HEK293T (cell line): Measurements from ENCODE around the gene SNN.

Source experiments
- CTCF ChIA-PET: fragments of 350-600 bp; formaldehyde crosslinking; extraction: SDS; loops from one replicate; lab custom pipeline; 2021; ENCODE audit warnings: antibody characterized with exemption, inconsistent platforms; lab: Yijun Ruan, JAX
- POLR2A ChIA-PET: fragments of 350-600 bp; formaldehyde crosslinking; extraction: SDS; loops from one replicate; lab custom pipeline; 2020; ENCODE audit warnings: antibody characterized with exemption, inconsistent platforms; lab: Yijun Ruan, JAX
- DNase-seq: peaks from one replicate; pipeline ENCODE4 v3.0.0; 2012; ENCODE audit warnings: mixed read lengths; ENCODE audit errors: extremely low spot score
- ARNT ChIP-seq: fragments of 450-650 bp; IDR thresholded peaks from 2 replicates; pipeline ENCODE4 v1.6.1; 2017; ENCODE audit warnings: mild to moderate bottlenecking
- BHLHE40 ChIP-seq: fragments of 450-650 bp; IDR thresholded peaks from 2 replicates; pipeline ENCODE4 v1.6.1; 2016; ENCODE audit warnings: mild to moderate bottlenecking, moderate library complexity, borderline replicate concordance
- CTBP1 ChIP-seq: fragments of 450-650 bp; IDR thresholded peaks from 2 replicates; pipeline ENCODE4 v1.6.1; 2016; ENCODE audit warnings: borderline replicate concordance
- ELF4 ChIP-seq: fragments of 450-650 bp; IDR thresholded peaks from 2 replicates; pipeline ENCODE4 v1.6.1; 2017; ENCODE audit warnings: antibody characterized with exemption
- FOXA1 ChIP-seq: fragments of 450-650 bp; IDR thresholded peaks from 2 replicates; pipeline ENCODE4 v1.6.1; 2016; ENCODE audit warnings: mild to moderate bottlenecking
- FOXK2 ChIP-seq: fragments of 450-650 bp; IDR thresholded peaks from 2 replicates; pipeline ENCODE4 v1.6.1; 2016; ENCODE audit warnings: mild to moderate bottlenecking
- FOXM1 ChIP-seq: fragments of 450-650 bp; IDR thresholded peaks from 2 replicates; pipeline ENCODE4 v1.6.1; 2017; ENCODE audit warnings: mild to moderate bottlenecking, borderline replicate concordance
- HDGF ChIP-seq: fragments of 450-650 bp; IDR thresholded peaks from 2 replicates; pipeline ENCODE4 v1.6.1; 2017; ENCODE audit warnings: antibody characterized with exemption, borderline replicate concordance
- L3MBTL2 ChIP-seq: fragments of 450-650 bp; conservative IDR thresholded peaks from 2 replicates; pipeline ENCODE4 v1.6.1; 2016; ENCODE audit warnings: mild to moderate bottlenecking
- LEF1 ChIP-seq: fragments of 450-650 bp; IDR thresholded peaks from 2 replicates; pipeline ENCODE4 v1.6.1; 2017; ENCODE audit warnings: mild to moderate bottlenecking, borderline replicate concordance
- NFRKB ChIP-seq: fragments of 450-650 bp; IDR thresholded peaks from 2 replicates; pipeline ENCODE4 v1.6.1; 2016; ENCODE audit warnings: mild to moderate bottlenecking, moderate library complexity
- PKNOX1 ChIP-seq: fragments of 450-650 bp; IDR thresholded peaks from 2 replicates; pipeline ENCODE4 v1.6.1; 2016
- SP1 ChIP-seq: fragments of 450-650 bp; IDR thresholded peaks from 2 replicates; pipeline ENCODE4 v1.6.1; 2017
- SUZ12 ChIP-seq: fragments of 450-650 bp; IDR thresholded peaks from 2 replicates; pipeline ENCODE4 v1.6.1; 2016; ENCODE audit warnings: mild to moderate bottlenecking
- TARDBP ChIP-seq: fragments of 450-650 bp; IDR thresholded peaks from 2 replicates; pipeline ENCODE4 v1.6.1; 2016
- ZNF384 ChIP-seq: fragments of 450-650 bp; IDR thresholded peaks from 2 replicates; pipeline ENCODE4 v1.6.1; 2016

The SNN gene

GRCh38 chr16:11660565-11660964, 7.7 kb upstream of the SNN start:
- CTCF ChIA-PET: no interaction called here
- POLR2A ChIA-PET: no interaction called here
- DNase-seq: no peak
- TF ChIP-seq TARDBP (no peak), PKNOX1 (no peak), NFRKB (no peak), ZNF384 (no peak), ARNT (no peak), LEF1 (no peak), CTBP1 (no peak)

GRCh38 chr16:11662582-11662981, 5.7 kb upstream of the SNN start:
- DNase-seq: no peak
- POLR2A ChIA-PET: no interaction called here
- TF ChIP-seq FOXK2 (no peak), SUZ12 (no peak)
- CTCF ChIA-PET: no interaction called here

GRCh38 chr16:11665071-11665491, 3.2 kb upstream of the SNN start:
- TF ChIP-seq ELF4 (no peak), NFRKB (no peak), SP1 (no peak), HDGF (no peak), ARNT (no peak), ZNF384 (no peak), BHLHE40 (no peak)
- POLR2A ChIA-PET: no interaction called here
- DNase-seq: no peak
- CTCF ChIA-PET: no interaction called here

GRCh38 chr16:11666103-11667055, 1.9 kb upstream of the SNN start:
- DNase-seq: no peak
- TF ChIP-seq LEF1: no peak
- TF ChIP-seq PKNOX1: no peak
- no peak for TF ChIP-seq SUZ12
- TF ChIP-seq FOXM1: no peak
- TF ChIP-seq ZNF384: no peak
- TF ChIP-seq NFRKB: no peak
- no peak for TF ChIP-seq ELF4
- no peak for TF ChIP-seq L3MBTL2
- TF ChIP-seq FOXK2: no peak
- TF ChIP-seq SP1: no peak
- TF ChIP-seq TARDBP: no peak
- no peak for TF ChIP-seq FOXA1
- no peak for TF ChIP-seq HDGF
- no peak for TF ChIP-seq BHLHE40
- TF ChIP-seq CTBP1: no peak
- no peak for TF ChIP-seq ARNT
- ChIA-PET CTCF (interaction anchor here (0.8 kb wide), 1 partner anchor 270 kb away, joined by 3 read pairs; no protein-coding TSS in a partner anchor), POLR2A (interaction anchor here (0.7 kb wide), 2 partner anchors 10 to 11 kb away, joined by 3 read pairs; no protein-coding TSS in a partner anchor)

GRCh38 chr16:11667221-11667823, 933 bp upstream of the SNN start:
- POLR2A ChIA-PET: interaction anchor here (0.7 kb wide), 2 partner anchors 9 to 12 kb away, joined by 3 read pairs; no protein-coding TSS in a partner anchor
- CTCF ChIA-PET: interaction anchor here (0.8 kb wide), 1 partner anchor 271 kb away, joined by 3 read pairs; no protein-coding TSS in a partner anchor

GRCh38 chr16:11668623-11669379, 546 bp downstream of the SNN start:
- no peak for DNase-seq
- TF ChIP-seq FOXA1: no peak
- TF ChIP-seq CTBP1: no peak
- TF ChIP-seq PKNOX1: no peak
- no peak for TF ChIP-seq SUZ12
- no peak for TF ChIP-seq L3MBTL2
- no peak for TF ChIP-seq LEF1
- no peak for TF ChIP-seq NFRKB
- no peak for TF ChIP-seq SP1
- TF ChIP-seq FOXM1: no peak
- TF ChIP-seq HDGF: no peak
- no peak for TF ChIP-seq ZNF384
- TF ChIP-seq TARDBP: no peak
- TF ChIP-seq FOXK2: no peak
- TF ChIP-seq ELF4: no peak
- TF ChIP-seq ARNT: no peak
- TF ChIP-seq BHLHE40: no peak
- POLR2A ChIA-PET: no interaction called here
- CTCF ChIA-PET: no interaction called here

More at GRCh38 chr16:11667221-11667823, 933 bp upstream of the SNN start:
- no peak for TF ChIP-seq NFRKB
- no peak for TF ChIP-seq HDGF
- TF ChIP-seq TARDBP: no peak
- TF ChIP-seq FOXK2: no peak
- no peak for TF ChIP-seq SP1
- no peak for DNase-seq
